Colonic mucosa (tissue), 4 donors: ENCODE data around the gene CAMTA1. TPM values are rescaled to one million over a fixed set of nuclear protein-coding genes. Genes with fewer than 3 reads are reported as not detected.

Experiments used
- DNase-seq: peaks from one replicate; pipeline ENCODE4 v3.0.0-alpha.2; 2020
- H3K27ac ChIP-seq: fragments of 200-600 bp; one replicate; pipeline ENCODE4 v1.8.0; 2021
- H3K27me3 ChIP-seq: fragments of 200-600 bp; one replicate; pipeline ENCODE4 v1.8.0; 2021
- H3K36me3 ChIP-seq: fragments of 200-600 bp; one replicate; pipeline ENCODE4 v1.8.0; 2021
- H3K4me1 ChIP-seq: fragments of 200-600 bp; one replicate; pipeline ENCODE4 v1.8.0; 2021; ENCODE audit warnings: mild to moderate bottlenecking
- H3K4me3 ChIP-seq: fragments of 200-600 bp; one replicate; pipeline ENCODE4 v1.8.0; 2021
- H3K9ac ChIP-seq, 2 donors: one replicate each; pipeline ENCODE4 v1.7.0; 2013; ENCODE audit warnings: control low read depth in 2 of 2, low read depth in 2 of 2, low read length in 2 of 2
- H3K9me3 ChIP-seq: fragments of 200-600 bp; one replicate; pipeline ENCODE4 v1.8.0; 2021
- intact Hi-C: fragments of 100-400 bp; cut with DNase I; formaldehyde crosslinking; loops from one replicate; pipeline ENCODE4 v1.14.1; 2022
- total RNA-seq, 2 donors: library from RNA; stranded (reverse); fragmentation: NEBNext Ultra II Directional in 1 of 2; extraction: Animal tissue kit (Norgen Biotek cat#: 25700) in 1 of 2; gene quantifications; one replicate each; pipeline ENCODE4 v1.2.1, GENCODE V29; 2021
- TF ChIP-seq, protein P1 (sequence below): fragments of 200-600 bp; IDR thresholded peaks from one replicate; pipeline ENCODE4 v1.8.0; 2022; ENCODE audit warnings: antibody characterized with exemption, mild to moderate bottlenecking
- donor health status: healthy.
- donor health status: DM: no; HTN: no; CAD: no.
- donor health status: DM: no; HTN: no; CAD: no.

Gene CAMTA1
- total RNA-seq, 2 donors from 2014 or later, result 76.8 to 92.8 TPM

DNA sequence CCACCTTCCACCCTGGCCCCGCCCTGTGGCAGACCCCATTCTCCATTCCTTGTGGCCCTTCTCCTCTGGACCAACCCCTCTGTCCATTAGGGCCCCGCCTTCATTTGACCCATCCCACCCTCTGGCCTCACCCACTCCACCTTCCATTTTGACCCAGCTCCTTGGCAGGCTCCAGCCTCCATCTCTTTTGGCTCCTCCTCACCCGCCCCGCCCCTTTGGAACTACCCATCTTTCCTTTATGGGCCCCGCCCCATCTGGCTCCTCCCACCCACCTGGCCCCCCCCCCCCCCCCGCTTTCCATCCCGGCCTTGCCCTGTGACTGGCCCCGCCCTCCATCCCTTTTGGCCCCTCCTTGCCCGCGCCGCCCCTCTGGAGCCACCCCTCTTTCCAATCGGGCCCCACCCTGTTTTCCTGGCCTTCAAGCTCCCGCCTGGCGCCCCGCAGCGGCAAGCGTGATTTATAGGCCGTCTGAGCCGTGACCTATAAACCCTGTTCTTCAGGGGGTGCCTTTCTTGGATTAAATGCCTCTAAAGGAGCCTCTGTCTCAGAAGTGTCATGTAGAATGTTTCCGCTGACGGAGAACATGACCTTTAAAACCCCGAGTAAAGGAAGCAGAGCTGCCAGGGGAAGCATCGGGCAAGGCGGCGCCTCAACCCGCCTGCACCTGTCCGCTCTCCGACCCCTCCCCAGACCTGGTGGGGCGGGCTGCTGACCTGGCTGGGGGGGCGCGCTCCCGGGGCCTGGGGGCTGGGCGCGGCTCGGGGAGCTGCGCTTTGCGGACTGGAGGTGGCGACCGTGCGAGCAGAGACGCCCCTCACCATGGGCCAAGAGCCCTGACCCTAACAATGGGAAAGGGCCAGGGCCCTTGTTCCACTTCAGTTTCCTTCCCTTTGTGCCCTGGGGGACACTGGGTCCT lies 178.0 kb downstream of the CAMTA1 start:
- Histone ChIP-seq H3K4me3 (no peak overlapping the region), H3K9me3 (no peaks in the 10 kb centered on the region), H3K27ac (peak overlapping the region; percentile 17), H3K27me3 (no peaks in the 10 kb centered on the region), H3K9ac (peak overlapping the region in 1 of 2 donors; percentile 5), H3K36me3 (no peaks in the 10 kb centered on the region), H3K4me1 (no peaks in the 10 kb centered on the region)
- DNase-seq, result peak; percentile 92
- TF ChIP-seq, protein P1, sequence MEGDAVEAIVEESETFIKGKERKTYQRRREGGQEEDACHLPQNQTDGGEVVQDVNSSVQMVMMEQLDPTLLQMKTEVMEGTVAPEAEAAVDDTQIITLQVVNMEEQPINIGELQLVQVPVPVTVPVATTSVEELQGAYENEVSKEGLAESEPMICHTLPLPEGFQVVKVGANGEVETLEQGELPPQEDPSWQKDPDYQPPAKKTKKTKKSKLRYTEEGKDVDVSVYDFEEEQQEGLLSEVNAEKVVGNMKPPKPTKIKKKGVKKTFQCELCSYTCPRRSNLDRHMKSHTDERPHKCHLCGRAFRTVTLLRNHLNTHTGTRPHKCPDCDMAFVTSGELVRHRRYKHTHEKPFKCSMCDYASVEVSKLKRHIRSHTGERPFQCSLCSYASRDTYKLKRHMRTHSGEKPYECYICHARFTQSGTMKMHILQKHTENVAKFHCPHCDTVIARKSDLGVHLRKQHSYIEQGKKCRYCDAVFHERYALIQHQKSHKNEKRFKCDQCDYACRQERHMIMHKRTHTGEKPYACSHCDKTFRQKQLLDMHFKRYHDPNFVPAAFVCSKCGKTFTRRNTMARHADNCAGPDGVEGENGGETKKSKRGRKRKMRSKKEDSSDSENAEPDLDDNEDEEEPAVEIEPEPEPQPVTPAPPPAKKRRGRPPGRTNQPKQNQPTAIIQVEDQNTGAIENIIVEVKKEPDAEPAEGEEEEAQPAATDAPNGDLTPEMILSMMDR, result no peak
- intact Hi-C loops, result no loop called here

DNA sequence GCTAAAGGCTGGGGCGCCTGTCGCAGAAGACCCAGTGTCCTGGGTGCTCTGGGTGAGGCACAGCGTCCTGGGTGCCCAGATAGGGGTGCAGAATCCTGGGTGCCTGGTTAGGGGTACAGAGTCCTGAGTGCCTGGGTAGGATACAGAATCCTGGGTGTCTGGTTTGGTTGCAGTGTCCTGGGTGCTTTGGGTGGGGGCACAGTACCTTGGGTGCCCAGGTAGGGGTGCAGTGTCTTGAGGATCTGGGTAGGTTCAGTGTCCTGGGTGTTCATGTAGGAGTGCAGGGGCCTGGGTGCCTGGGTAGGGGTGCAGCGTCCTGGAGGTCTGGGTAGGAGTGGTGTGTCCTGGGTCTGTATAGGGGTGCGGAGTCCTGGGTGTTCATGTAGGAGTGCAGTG lies 178.7 kb downstream of the CAMTA1 start:
- H3K27ac ChIP-seq, result no peak overlapping the region
- H3K9ac ChIP-seq, result peak overlapping the region in 1 of 2 donors; percentile 5
- no peak for DNase-seq
- TF ChIP-seq, protein P1, result no peak
- intact Hi-C loops, result no loop called here
- H3K9me3 ChIP-seq, result no peaks in the 10 kb centered on the region
- H3K4me1 ChIP-seq, result no peaks in the 10 kb centered on the region
- H3K4me3 ChIP-seq, result no peak overlapping the region
- no peaks in the 10 kb centered on the region for H3K27me3 ChIP-seq
- H3K36me3 ChIP-seq, result no peaks in the 10 kb centered on the region

DNA sequence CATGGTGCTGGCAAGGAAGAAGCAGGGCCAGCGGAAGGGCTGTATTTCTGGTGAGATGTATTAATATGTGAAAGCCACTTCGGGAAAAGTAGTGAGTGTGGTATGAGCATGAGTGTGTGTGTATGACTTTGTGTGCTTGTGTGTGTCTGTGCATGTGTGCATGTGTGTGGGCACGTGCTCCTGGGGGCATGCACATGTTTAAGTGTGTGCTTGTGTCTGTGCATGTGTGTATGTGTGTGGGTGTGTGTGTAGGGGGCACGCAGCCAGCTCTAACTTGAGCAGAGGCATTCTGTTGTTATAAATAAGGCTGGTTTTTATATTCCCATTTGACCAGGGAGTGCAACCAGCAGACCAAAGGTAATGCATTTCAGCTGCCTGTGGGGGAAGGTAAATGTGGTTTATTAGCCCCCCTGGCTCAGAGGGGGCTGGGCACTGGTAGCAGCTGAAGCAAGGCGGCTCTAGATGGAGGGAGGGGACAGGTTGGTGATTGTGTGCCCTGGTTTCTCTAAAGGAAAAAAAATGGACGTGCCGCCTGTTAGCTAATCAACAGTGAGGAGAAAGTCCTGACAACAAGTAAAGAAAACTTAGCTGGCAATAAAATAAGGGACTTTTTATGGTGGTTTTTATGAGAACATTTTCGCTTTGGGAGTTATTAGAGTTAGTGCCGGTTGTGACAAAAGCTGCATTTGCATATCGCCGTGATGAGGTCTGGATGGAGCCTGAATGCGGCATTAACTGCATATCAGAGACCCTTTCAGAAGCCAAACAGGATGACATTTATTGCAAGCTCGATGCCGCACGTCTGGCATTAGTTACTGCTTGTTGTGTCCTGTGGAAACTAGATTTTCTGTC lies 180.1 kb downstream of the CAMTA1 start:
- H3K4me1 ChIP-seq, result no peaks in the 10 kb centered on the region
- intact Hi-C loops, result no loop called here
- H3K36me3 ChIP-seq, result no peaks in the 10 kb centered on the region
- no peaks in the 10 kb centered on the region for H3K27me3 ChIP-seq
- H3K9me3 ChIP-seq, result no peaks in the 10 kb centered on the region
- H3K27ac ChIP-seq, result peak overlapping the region; percentile 13
- H3K4me3 ChIP-seq, result no peak overlapping the region
- H3K9ac ChIP-seq, result peak overlapping the region in 1 of 2 donors; percentile 2
- TF ChIP-seq, protein P1, result no peak
- no peak for DNase-seq

DNA sequence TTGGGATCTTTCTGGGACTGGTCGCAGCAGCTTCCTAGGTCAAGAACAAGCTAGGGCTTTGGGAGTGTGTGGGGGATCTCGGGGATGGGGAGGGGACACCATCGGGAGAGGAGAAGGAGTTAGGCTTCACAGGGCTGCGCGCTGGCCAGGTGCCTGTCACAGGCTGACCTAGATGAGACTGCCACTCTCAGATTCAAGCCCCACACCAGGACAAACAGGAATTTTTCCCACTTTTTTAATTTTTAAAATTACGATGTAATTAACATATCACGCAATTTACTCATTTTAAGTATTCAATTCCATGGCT lies 180.6 kb downstream of the CAMTA1 start:
- intact Hi-C loops, result no loop called here
- Histone ChIP-seq H3K36me3 (no peaks in the 10 kb centered on the region), H3K27me3 (no peaks in the 10 kb centered on the region), H3K9me3 (no peaks in the 10 kb centered on the region), H3K4me1 (no peaks in the 10 kb centered on the region), H3K27ac (no peak overlapping the region), H3K4me3 (no peak overlapping the region), H3K9ac (no peak overlapping the region)
- no peak for DNase-seq
- TF ChIP-seq, protein P1, result no peak

DNA sequence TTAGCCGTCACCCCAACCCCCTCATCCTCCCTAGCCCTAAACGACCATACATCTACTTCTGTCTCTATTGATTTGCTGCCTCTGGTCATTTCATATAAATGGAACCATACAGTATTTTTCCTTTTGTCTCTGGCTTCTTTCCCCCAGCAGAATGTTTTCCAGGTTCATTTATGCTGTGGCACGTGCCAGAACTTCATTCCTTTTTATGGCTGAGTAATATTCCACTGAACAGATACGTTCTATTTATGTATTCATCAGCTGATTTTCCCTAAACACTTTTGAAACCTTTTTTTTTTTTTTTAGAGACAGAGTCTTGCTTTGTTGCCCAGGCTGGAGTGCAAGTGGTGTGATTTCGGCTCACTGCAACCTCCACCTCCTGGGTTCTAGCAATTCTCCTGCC lies 181.1 kb downstream of the CAMTA1 start:
- TF ChIP-seq, protein P1, result no peak
- H3K4me3 ChIP-seq, result no peak overlapping the region
- H3K27ac ChIP-seq, result no peak overlapping the region
- H3K36me3 ChIP-seq, result no peaks in the 10 kb centered on the region
- H3K9me3 ChIP-seq, result no peaks in the 10 kb centered on the region
- H3K27me3 ChIP-seq, result no peaks in the 10 kb centered on the region
- intact Hi-C loops, result no loop called here
- DNase-seq, result no peak
- H3K9ac ChIP-seq, result no peak overlapping the region
- H3K4me1 ChIP-seq, result no peaks in the 10 kb centered on the region
